ENCODE results near the gene C10orf71.

Gene C10orf71

GRCh38 chr10:49314806-49315205 is 15.8 kb downstream of the C10orf71 start:
- no peak for DNase-seq (ENCODE audit: low spot score)

- DNase-seq (ENCODE audit: low spot score) = no peak
Observed at GRCh38 chr10:49318028-49318427, 19.1 kb downstream of the C10orf71 start.

- DNase-seq (ENCODE audit: low spot score) = no peak
Observed at GRCh38 chr10:49318755-49319154, 19.8 kb downstream of the C10orf71 start.

GRCh38 chr10:49319206-49319605 is 20.2 kb downstream of the C10orf71 start:
- DNase-seq (ENCODE audit: low spot score) = no peak

GRCh38 chr10:49320191-49320590 is 21.2 kb downstream of the C10orf71 start:
- no peak for DNase-seq (ENCODE audit: low spot score)

GRCh38 chr10:49321021-49321420 is 22.1 kb downstream of the C10orf71 start:
- DNase-seq (ENCODE audit: low spot score) = no peak

- no peak for DNase-seq (ENCODE audit: low spot score)
Observed at GRCh38 chr10:49322371-49323170, 23.6 kb downstream of the C10orf71 start.

- no peak for DNase-seq (ENCODE audit: low spot score)
Observed at GRCh38 chr10:49323171-49323895, 24.4 kb downstream of the C10orf71 start.

- no peak for DNase-seq (ENCODE audit: low spot score)
Observed at GRCh38 chr10:49323896-49324270, 24.9 kb downstream of the C10orf71 start.

- no peak for DNase-seq (ENCODE audit: low spot score)
Observed at GRCh38 chr10:49324711-49325110, 25.7 kb downstream of the C10orf71 start.

- no peak for DNase-seq (ENCODE audit: low spot score)
Observed at GRCh38 chr10:49325131-49325915, 26.4 kb downstream of the C10orf71 start.

- DNase-seq (ENCODE audit: low spot score) = no peak
Observed at GRCh38 chr10:49325916-49326783, 27.2 kb downstream of the C10orf71 start.

GRCh38 chr10:49327036-49327813 is 28.3 kb downstream of the C10orf71 start:
- no peak for DNase-seq (ENCODE audit: low spot score)

- no peak for DNase-seq (ENCODE audit: low spot score)
Observed at GRCh38 chr10:49328401-49329145, 29.6 kb downstream of the C10orf71 start.

- DNase-seq (ENCODE audit: low spot score) = no peak
Observed at GRCh38 chr10:49329146-49329505, 30.2 kb downstream of the C10orf71 start.

GRCh38 chr10:49330127-49330665 is 31.2 kb downstream of the C10orf71 start:
- DNase-seq (ENCODE audit: low spot score) = no peak

GRCh38 chr10:49331431-49331830 is 32.5 kb downstream of the C10orf71 start:
- no peak for DNase-seq (ENCODE audit: low spot score)

GRCh38 chr10:49332333-49332732 is 33.4 kb downstream of the C10orf71 start:
- no peak for DNase-seq (ENCODE audit: low spot score)

- no peak for DNase-seq (ENCODE audit: low spot score)
Observed at GRCh38 chr10:49332768-49333167, 33.8 kb downstream of the C10orf71 start.

- DNase-seq (ENCODE audit: low spot score) = no peak
Observed at GRCh38 chr10:49333192-49333591, 34.2 kb downstream of the C10orf71 start.
